Stimulated activated CD4-positive, alpha-beta T cell treated with anti-CD3 and anti-CD28 coated beads, Interleukin-4, amount 100 ng/mL, for 4 hours (primary cell): ENCODE measurements around the gene USP10.
"Not testable (repeated sequence)": the region's sequence is repeated elsewhere in the genome, so short reads cannot be mapped to it uniquely, and the experiment has no call there.

Experiments
- DNase-seq, 2 experiments: peaks; one replicate each; pipeline ENCODE4 v3.0.0-alpha.2; 2020

The USP10 gene

DNA sequence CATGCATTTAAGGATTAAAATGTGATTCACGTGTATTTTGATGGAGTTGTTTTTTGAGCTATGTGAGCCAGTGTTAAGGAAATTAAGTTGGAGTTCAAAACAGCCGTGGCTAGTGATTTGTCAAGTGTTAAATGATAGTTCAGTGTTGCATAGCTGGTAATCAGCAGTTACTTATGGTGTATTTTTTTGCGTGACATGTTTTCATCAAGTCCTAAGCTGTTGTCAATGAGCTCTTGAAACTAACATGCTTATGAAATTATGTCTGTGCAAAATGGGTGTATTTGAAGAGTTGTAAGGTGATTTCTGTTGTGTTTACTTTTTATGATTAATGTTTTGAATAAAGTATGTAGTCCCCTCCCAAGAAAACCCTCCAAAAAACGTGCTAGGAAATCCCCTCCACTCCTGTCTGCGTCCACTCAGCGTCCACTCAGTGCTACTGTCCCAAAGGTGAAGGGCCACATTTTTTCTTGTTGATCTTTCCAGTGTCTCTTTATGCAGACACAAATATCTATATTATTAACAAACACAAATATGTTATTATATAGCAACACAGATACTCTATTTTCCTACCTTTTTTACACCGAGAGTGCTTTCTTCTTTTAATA lies 30.0 kb downstream of the USP10 start:
- no peak for DNase-seq

DNA sequence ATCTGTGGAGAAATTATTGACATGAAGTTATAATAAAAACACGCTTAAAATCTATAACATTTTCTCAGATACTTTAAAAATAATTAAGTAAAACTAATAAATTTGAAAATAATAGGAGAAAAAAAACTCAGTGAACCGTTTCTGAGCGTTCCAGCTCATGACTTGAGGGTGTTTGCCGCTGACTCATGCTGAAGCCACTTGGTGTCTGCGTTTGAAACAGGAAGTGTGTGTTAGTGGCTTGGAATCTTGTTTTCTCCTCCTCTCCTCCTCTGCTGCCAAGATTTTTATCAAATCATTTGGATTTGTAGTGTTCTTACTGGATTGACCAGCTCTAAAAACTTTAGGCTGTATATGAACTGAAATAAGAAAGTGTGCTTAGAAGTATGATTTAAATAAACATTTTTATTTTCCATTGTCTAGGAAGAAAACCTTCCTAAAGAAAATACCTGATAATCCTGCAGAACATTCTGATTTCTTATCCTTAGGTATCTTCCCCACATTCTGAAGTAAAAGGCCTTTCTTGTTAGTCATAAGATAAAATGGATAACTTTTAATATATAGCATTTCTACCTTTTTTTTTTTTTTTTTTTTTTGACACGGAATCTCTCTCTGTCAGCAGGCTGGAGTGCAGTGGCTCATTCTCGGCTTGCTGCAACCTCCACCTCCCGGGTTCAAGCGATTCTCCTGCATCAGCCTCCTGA lies 30.8 kb downstream of the USP10 start:
- no peak for DNase-seq

- not testable (repeated sequence) for DNase-seq
These were observed 32.5 kb downstream of the USP10 start for GRCh38 chr16:84732332-84732673.

- DNase-seq = no peak
These were observed 33.0 kb downstream of the USP10 start for GRCh38 chr16:84732674-84733352.

- peak in 1 of 2 experiments; percentile 55 for DNase-seq
These were observed 36.2 kb downstream of the USP10 start for GRCh38 chr16:84735849-84736586.

DNA sequence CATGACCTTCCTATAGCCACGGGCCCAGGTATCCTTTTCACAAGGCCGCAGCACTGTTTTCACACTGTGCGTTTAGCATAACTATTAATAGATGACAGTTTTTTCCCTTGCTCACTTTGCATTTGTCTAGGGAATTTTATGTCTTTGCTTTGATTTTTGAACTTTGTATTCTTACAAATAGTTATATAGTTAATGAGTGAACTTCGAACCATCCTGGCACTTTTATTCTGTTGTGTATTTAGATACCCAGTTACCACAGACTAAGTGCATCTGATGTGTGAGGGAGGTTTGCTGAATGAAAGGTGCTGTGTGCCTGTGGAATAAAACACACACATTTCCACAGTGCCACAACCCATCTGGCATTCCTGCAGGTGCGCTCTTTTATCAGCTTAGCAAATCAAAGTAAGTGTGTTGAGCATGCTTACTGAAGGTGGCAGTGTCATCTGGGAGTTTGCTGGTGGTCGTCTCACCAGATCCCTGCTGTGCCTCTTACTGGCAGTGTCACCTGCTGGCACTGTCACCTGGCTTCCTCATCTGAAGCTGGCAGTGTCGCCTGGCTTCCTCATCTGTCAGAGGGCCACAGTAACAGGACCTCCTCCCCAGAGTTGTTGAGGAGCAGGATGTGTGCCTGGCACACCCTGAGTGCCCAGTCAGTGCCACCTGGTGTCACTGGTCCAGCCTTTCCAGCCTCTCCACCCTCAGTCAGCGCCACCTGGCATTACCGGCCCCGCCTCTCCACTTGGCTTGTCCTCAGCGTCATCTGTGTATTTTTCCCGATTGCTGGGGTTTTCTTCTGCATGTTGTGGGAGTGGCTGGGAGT lies 37.6 kb downstream of the USP10 start:
- DNase-seq = no peak

GRCh38 chr16:84738255-84739038 lies 38.6 kb downstream of the USP10 start:
- DNase-seq = peak; percentile 59 to 63

DNA sequence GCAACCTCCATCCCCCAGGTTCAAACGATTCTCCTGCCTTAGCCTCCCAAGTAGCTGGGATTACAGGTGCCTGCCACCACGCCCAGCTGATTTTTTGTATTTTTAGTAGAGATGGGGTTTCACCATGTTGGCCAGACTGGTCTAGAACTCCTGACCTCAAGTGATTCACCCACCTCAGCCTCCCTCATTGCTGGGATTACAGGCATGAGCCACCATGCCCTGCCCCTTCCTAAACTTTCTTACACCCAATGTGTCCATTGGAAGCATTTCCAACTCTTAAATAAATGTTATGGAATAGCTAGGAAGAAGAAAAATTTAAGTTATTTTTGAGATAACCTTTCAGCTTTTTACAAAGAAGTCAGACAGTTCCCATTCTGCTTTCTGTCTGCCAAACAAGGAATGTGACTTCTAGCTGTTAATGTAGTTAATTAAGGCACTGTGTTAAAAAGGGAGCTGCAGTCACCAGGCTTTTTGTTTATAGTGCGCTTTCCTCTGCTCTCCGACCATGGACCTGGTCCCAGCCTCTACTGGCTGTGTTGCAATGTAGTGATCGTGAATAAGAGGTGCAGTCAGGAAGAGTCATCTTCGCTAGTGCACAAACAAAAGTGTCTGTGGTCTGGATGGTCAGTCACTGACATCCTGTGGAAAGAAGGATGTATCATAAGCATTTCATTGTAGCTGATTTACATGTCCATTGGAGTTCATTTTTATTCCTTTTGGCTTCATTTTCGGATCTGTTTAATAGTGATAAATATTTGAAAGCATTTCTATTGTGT lies 39.7 kb downstream of the USP10 start:
- DNase-seq = no peak

- DNase-seq = no peak
These were observed 40.9 kb downstream of the USP10 start for GRCh38 chr16:84740596-84741116.

- peak in 1 of 2 experiments; percentile 38 for DNase-seq
These were observed 41.6 kb downstream of the USP10 start for GRCh38 chr16:84741340-84741830.

- DNase-seq = no peak
These were observed 42.9 kb downstream of the USP10 start for GRCh38 chr16:84742641-84743092.

DNA sequence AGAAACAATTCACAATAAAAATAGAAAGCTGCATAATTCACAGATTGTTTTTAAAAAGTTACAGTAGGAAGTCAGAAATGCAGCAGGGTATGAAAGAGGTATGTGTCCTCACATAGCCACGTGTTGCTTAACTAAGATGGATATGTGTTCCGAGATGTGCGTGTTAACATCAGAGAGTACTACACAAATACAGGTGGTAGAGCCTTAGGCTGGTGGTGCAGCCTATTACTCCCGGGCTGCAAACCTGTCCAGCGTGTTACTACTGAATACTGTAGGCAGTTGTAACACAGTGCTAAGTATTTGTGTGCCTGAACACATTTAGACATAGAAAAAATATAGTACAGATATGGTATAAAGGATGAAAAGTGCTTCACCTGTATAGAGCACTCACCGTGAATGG lies 46.4 kb downstream of the USP10 start:
- DNase-seq = no peak

GRCh38 chr16:84746875-84747274 lies 47.1 kb downstream of the USP10 start:
- DNase-seq = no peak

DNA sequence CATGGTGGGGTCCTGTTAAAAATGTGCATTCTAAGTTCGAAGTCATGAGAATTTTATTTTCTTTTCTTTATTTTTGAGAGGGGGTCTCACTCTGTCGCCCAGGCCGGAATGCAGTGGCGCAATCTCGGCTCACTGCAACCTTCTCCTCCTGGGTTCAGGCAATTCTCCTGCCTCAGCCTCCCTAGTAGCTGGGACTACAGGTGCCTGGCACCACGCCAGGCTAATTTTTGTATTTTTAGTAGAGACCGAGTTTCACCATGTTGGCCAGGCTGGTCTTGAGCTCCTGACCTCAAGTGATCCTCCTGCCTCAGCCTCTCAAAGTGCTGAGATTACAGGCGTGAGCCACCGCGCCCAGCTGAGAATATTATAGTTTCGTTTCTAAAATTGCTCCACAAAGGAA lies 48.4 kb downstream of the USP10 start:
- not testable (repeated sequence) for DNase-seq

GRCh38 chr16:84749072-84749471 lies 49.3 kb downstream of the USP10 start:
- no peak for DNase-seq

DNA sequence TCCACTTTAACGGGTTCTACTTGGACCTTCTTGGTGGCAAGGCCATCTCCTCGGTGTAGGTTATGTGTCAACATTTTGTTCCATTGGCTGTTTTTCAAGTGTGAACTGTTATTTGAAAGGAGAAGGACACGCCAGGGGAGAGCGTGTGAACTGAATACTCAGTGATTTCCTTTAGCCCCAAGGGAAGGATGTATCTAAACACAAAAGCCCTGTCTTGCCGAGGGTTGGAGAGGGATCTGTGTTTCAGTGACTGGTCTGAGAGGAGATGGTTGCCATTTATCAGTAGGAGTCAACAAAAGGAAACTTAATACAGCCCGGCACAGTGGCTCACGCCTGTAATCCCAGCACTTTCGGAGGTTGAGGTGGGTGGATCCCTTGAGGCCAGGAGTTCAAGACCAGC lies 50.0 kb downstream of the USP10 start:
- no peak for DNase-seq

DNA sequence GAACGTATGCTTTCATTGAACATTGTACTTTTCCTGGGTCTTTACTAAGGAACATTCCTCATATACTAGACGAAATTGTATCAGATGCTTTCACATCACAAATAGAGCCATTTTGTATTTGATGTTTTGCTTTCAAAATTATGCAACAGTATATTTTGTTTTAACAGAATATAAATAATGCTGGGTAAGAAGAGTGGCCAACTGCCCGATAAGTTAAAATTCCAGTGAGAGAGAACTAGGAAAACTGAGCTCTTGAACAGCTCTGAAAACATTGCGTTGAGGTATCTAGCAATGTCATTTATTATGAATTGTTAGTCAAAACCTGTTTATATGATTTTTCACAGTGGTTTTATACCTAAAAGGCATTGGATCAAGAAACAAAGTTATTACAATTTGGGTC lies 50.8 kb downstream of the USP10 start:
- DNase-seq = no peak

DNA sequence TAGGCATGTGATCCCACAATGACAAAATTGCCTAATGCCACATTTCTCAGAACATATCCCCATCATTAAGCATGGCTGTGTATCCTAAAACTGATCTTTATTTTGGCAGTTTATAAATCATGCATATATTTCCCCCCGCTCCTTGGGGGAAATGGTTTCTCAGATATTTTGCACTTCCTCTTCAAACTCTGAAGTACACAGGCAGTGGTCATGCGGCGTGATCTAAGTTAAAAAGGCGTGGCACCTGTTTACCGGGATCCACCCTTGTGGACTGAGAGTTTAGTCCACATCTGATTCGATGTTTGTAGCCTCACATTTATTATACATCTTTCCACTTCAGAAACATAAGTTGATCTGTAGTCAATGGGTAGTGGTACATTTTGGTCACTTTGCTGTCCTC lies 51.4 kb downstream of the USP10 start:
- DNase-seq = no peak

GRCh38 chr16:84751947-84752346 lies 52.1 kb downstream of the USP10 start:
- DNase-seq = no peak

GRCh38 chr16:84752600-84752999 lies 52.8 kb downstream of the USP10 start:
- DNase-seq = no peak
